HL-60 (cell line): Measurements from ENCODE around the gene DAB2IP.

Source experiments
- POLR2AphosphoS5 ChIP-seq: IDR thresholded peaks from 2 replicates; pipeline ENCODE4 v1.6.1; 2012; ENCODE audit warnings: low read depth
- TF ChIP-seq, protein P1 (sequence below): IDR thresholded peaks from one replicate; pipeline ENCODE4 v1.5.1; 2011; ENCODE audit warnings: low read length, control low read depth, inconsistent platforms; ENCODE audit not compliant: insufficient read depth
- TF ChIP-seq, protein P2 (sequence below): IDR thresholded peaks from 2 replicates; pipeline ENCODE4 v1.6.1; 2012; ENCODE audit warnings: low read depth; ENCODE audit not compliant: insufficient replicate concordance

DNA sequence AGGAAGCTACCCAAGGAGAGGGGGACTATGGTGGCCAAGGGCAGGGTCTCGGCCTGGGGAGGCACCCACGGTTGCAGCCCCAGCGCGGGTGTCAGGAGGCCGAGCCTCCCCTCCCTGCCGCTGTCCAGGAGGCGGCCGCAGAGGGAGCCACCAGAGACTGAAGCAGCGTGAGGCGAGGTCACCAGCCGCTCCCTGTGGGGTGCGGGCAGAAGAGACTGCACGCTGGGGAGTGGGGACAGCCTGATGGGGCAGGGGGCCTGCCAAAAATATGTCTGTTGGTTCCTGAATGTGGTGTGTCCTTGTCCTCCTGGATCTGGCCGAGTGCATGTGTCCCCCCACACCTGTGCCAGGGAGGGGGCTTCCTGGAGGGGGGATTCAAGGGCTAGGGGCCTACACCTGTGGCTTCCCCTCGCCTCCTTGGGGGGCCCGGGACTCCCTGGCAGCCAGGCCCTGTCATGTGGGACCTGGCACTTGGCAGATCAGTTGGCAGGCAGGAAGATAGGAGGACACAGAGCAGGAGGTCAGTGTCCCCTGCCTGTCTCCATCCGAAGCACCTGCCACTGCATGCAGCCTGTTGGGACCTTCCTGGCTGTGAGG is 131.2 kb downstream of the DAB2IP start:
- TF ChIP-seq, protein P1, sequence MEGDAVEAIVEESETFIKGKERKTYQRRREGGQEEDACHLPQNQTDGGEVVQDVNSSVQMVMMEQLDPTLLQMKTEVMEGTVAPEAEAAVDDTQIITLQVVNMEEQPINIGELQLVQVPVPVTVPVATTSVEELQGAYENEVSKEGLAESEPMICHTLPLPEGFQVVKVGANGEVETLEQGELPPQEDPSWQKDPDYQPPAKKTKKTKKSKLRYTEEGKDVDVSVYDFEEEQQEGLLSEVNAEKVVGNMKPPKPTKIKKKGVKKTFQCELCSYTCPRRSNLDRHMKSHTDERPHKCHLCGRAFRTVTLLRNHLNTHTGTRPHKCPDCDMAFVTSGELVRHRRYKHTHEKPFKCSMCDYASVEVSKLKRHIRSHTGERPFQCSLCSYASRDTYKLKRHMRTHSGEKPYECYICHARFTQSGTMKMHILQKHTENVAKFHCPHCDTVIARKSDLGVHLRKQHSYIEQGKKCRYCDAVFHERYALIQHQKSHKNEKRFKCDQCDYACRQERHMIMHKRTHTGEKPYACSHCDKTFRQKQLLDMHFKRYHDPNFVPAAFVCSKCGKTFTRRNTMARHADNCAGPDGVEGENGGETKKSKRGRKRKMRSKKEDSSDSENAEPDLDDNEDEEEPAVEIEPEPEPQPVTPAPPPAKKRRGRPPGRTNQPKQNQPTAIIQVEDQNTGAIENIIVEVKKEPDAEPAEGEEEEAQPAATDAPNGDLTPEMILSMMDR, result no peak
- no peak for TF ChIP-seq POLR2AphosphoS5
- TF ChIP-seq, protein P2, sequence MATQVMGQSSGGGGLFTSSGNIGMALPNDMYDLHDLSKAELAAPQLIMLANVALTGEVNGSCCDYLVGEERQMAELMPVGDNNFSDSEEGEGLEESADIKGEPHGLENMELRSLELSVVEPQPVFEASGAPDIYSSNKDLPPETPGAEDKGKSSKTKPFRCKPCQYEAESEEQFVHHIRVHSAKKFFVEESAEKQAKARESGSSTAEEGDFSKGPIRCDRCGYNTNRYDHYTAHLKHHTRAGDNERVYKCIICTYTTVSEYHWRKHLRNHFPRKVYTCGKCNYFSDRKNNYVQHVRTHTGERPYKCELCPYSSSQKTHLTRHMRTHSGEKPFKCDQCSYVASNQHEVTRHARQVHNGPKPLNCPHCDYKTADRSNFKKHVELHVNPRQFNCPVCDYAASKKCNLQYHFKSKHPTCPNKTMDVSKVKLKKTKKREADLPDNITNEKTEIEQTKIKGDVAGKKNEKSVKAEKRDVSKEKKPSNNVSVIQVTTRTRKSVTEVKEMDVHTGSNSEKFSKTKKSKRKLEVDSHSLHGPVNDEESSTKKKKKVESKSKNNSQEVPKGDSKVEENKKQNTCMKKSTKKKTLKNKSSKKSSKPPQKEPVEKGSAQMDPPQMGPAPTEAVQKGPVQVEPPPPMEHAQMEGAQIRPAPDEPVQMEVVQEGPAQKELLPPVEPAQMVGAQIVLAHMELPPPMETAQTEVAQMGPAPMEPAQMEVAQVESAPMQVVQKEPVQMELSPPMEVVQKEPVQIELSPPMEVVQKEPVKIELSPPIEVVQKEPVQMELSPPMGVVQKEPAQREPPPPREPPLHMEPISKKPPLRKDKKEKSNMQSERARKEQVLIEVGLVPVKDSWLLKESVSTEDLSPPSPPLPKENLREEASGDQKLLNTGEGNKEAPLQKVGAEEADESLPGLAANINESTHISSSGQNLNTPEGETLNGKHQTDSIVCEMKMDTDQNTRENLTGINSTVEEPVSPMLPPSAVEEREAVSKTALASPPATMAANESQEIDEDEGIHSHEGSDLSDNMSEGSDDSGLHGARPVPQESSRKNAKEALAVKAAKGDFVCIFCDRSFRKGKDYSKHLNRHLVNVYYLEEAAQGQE, result no peak
